ENCODE data around the gene HTR2A. TPM values are rescaled to one million over a fixed set of nuclear protein-coding genes. Genes with fewer than 3 reads are reported as not detected.
A peak's percentile ranks its signal among the peaks of the same experiment; 100 is the strongest.

Gene HTR2A
- total RNA-seq, 2 experiments from 2014 or later = not detected

GRCh38 chr13:46803586-46803985 lies 93.3 kb downstream of the HTR2A start:
- Mint-ChIP-seq H3K9me3 (ENCODE audit: insufficient read depth) (no peaks in the 10 kb centered on the region), H3K27me3 (ENCODE audit: low read depth) (peaks cover 8% of the 10 kb centered on the region), H3K4me3 (no peak overlapping the region), H3K4me1 (ENCODE audit: low read depth) (no peaks in the 10 kb centered on the region), H3K27ac (no peak overlapping the region), H3K36me3 (ENCODE audit: low read depth) (no peaks in the 10 kb centered on the region)
- ATAC-seq (no peak), DNase-seq (no peak)
- ChIA-PET CTCF (no interaction called here), POLR2A (no interaction called here)

GRCh38 chr13:46801858-46802257 lies 95.0 kb downstream of the HTR2A start:
- CTCF ChIA-PET = no interaction called here
- Mint-ChIP-seq H3K4me3 (no peak overlapping the region), H3K36me3 (ENCODE audit: low read depth) (no peaks in the 10 kb centered on the region), H3K27ac (no peak overlapping the region), H3K27me3 (ENCODE audit: low read depth) (peaks cover 8% of the 10 kb centered on the region), H3K9me3 (ENCODE audit: insufficient read depth) (no peaks in the 10 kb centered on the region), H3K4me1 (ENCODE audit: low read depth) (peaks cover 10% of the 10 kb centered on the region)
- DNase-seq = no peak
- POLR2A ChIA-PET = no interaction called here
- no peak for ATAC-seq

GRCh38 chr13:46799139-46799538 lies 97.7 kb downstream of the HTR2A start:
- Mint-ChIP-seq H3K27me3 (ENCODE audit: low read depth) (peaks cover 5% of the 10 kb centered on the region), H3K4me3 (no peak overlapping the region), H3K4me1 (ENCODE audit: low read depth) (peaks cover 28% of the 10 kb centered on the region), H3K27ac (no peak overlapping the region), H3K9me3 (ENCODE audit: insufficient read depth) (no peaks in the 10 kb centered on the region), H3K36me3 (ENCODE audit: low read depth) (peaks cover 14% of the 10 kb centered on the region)
- ChIA-PET POLR2A (no interaction called here), CTCF (interaction anchor here (1.3 kb wide), 1 partner anchor 247 kb away, joined by 4 read pairs; no protein-coding TSS in a partner anchor)
- ATAC-seq = no peak
- no peak for DNase-seq

- ATAC-seq (no peak), DNase-seq (no peak)
- ChIA-PET CTCF (interaction anchor here (1.1 to 1.2 kb wide), 2 partner anchors 15 to 96 kb away, joined by 3 read pairs; no protein-coding TSS in a partner anchor), POLR2A (no interaction called here)
- H3K36me3 Mint-ChIP-seq (ENCODE audit: low read depth) = peaks cover 18% of the 10 kb centered on the region
- peaks cover 5% of the 10 kb centered on the region for H3K27me3 Mint-ChIP-seq (ENCODE audit: low read depth)
- peak overlapping the region; percentile 95 for H3K27ac Mint-ChIP-seq
- H3K4me3 Mint-ChIP-seq = peak overlapping the region; percentile 89
- H3K9me3 Mint-ChIP-seq (ENCODE audit: insufficient read depth) = no peaks in the 10 kb centered on the region
- H3K4me1 Mint-ChIP-seq (ENCODE audit: low read depth) = peaks cover 36% of the 10 kb centered on the region
Measured at GRCh38 chr13:46797501-46798237, 99.2 kb downstream of the HTR2A start.

GRCh38 chr13:46796515-46797474 lies 100.1 kb downstream of the HTR2A start, which contains the start of gene ESD:
Gene ESD (minus strand): TSS chr13:46797161. CDS start chr13:46791413, 5,748 bp downstream.
- H3K9me3 Mint-ChIP-seq (ENCODE audit: insufficient read depth) = no peaks in the 10 kb centered on the region
- CTCF ChIA-PET = interaction anchor here (1.1 to 1.5 kb wide), 3 partner anchors 16 to 96 kb away, joined by 3 read pairs; no protein-coding TSS in a partner anchor

GRCh38 chr13:46796129-46796514 lies 100.7 kb downstream of the HTR2A start:
- Mint-ChIP-seq H3K27me3 (ENCODE audit: low read depth) (peaks cover 2% of the 10 kb centered on the region), H3K4me1 (ENCODE audit: low read depth) (peaks cover 36% of the 10 kb centered on the region), H3K4me3 (peak overlapping the region; percentile 89), H3K27ac (peak overlapping the region; percentile 95), H3K9me3 (ENCODE audit: insufficient read depth) (no peaks in the 10 kb centered on the region), H3K36me3 (ENCODE audit: low read depth) (peaks cover 18% of the 10 kb centered on the region)
- no peak for DNase-seq
- no peak for ATAC-seq
- POLR2A ChIA-PET = interaction anchor here (0.6 to 0.7 kb wide), 3 partner anchors 11 to 221 kb away, joined by 3 to 4 read pairs (median 3); no protein-coding TSS in a partner anchor
- CTCF ChIA-PET = interaction anchor here (1.5 kb wide), 1 partner anchor 45 kb away, joined by 3 read pairs; no protein-coding TSS in a partner anchor

More at GRCh38 chr13:46796515-46797474, 100.1 kb downstream of the HTR2A start, which contains the start of gene ESD:
- Mint-ChIP-seq H3K27me3 (ENCODE audit: low read depth) (peaks cover 5% of the 10 kb centered on the region), H3K4me3 (peak within 1 kb of the TSS; percentile 89), H3K27ac (peak within 1 kb of the TSS; percentile 95), H3K36me3 (ENCODE audit: low read depth) (peaks cover 18% of the 10 kb centered on the region), H3K4me1 (ENCODE audit: low read depth) (peaks cover 36% of the 10 kb centered on the region)
- POLR2A ChIA-PET = interaction anchor here (0.6 to 0.7 kb wide), 3 partner anchors 11 to 222 kb away, joined by 3 to 4 read pairs (median 3); no protein-coding TSS in a partner anchor
- ATAC-seq = peak; percentile 94
- DNase-seq = peak; percentile 94

GRCh38 chr13:46795321-46795720 lies 101.5 kb downstream of the HTR2A start:
- Mint-ChIP-seq H3K4me1 (ENCODE audit: low read depth) (peaks cover 36% of the 10 kb centered on the region), H3K27me3 (ENCODE audit: low read depth) (no peaks in the 10 kb centered on the region), H3K27ac (no peak overlapping the region), H3K9me3 (ENCODE audit: insufficient read depth) (no peaks in the 10 kb centered on the region), H3K36me3 (ENCODE audit: low read depth) (peaks cover 25% of the 10 kb centered on the region), H3K4me3 (peak overlapping the region; percentile 89)
- ATAC-seq = no peak
- DNase-seq = no peak
- ChIA-PET POLR2A (no interaction called here), CTCF (no interaction called here)

- CTCF ChIA-PET = no interaction called here
Measured at GRCh38 chr13:46783504-46783903, 113.3 kb downstream of the HTR2A start.

GRCh38 chr13:46782691-46783090 lies 114.2 kb downstream of the HTR2A start:
- DNase-seq (no peak), ATAC-seq (no peak)
- peaks cover 56% of the 10 kb centered on the region for H3K36me3 Mint-ChIP-seq (ENCODE audit: low read depth)
- H3K27me3 Mint-ChIP-seq (ENCODE audit: low read depth) = no peaks in the 10 kb centered on the region
- H3K4me3 Mint-ChIP-seq = no peak overlapping the region
- ChIA-PET CTCF (no interaction called here), POLR2A (interaction anchor here (0.6 kb wide), 1 partner anchor 159 kb away, joined by 4 read pairs; no protein-coding TSS in a partner anchor)
- H3K27ac Mint-ChIP-seq = no peak overlapping the region
- no peaks in the 10 kb centered on the region for H3K9me3 Mint-ChIP-seq (ENCODE audit: insufficient read depth)
- H3K4me1 Mint-ChIP-seq (ENCODE audit: low read depth) = no peaks in the 10 kb centered on the region

More at GRCh38 chr13:46783504-46783903, 113.3 kb downstream of the HTR2A start:
- Mint-ChIP-seq H3K36me3 (ENCODE audit: low read depth) (peaks cover 55% of the 10 kb centered on the region), H3K4me3 (no peak overlapping the region), H3K4me1 (ENCODE audit: low read depth) (peaks cover 3% of the 10 kb centered on the region), H3K27me3 (ENCODE audit: low read depth) (no peaks in the 10 kb centered on the region), H3K9me3 (ENCODE audit: insufficient read depth) (no peaks in the 10 kb centered on the region), H3K27ac (no peak overlapping the region)
- DNase-seq = no peak
- POLR2A ChIA-PET = no interaction called here
- no peak for ATAC-seq

- H3K27me3 Mint-ChIP-seq (ENCODE audit: low read depth) = no peaks in the 10 kb centered on the region
- no peak overlapping the region for H3K27ac Mint-ChIP-seq
- no peak for ATAC-seq
- H3K4me1 Mint-ChIP-seq (ENCODE audit: low read depth) = no peaks in the 10 kb centered on the region
- DNase-seq = no peak
- H3K9me3 Mint-ChIP-seq (ENCODE audit: insufficient read depth) = no peaks in the 10 kb centered on the region
- CTCF ChIA-PET = no interaction called here
- POLR2A ChIA-PET = no interaction called here
- peaks cover 57% of the 10 kb centered on the region for H3K36me3 Mint-ChIP-seq (ENCODE audit: low read depth)
- no peak overlapping the region for H3K4me3 Mint-ChIP-seq
Measured at GRCh38 chr13:46782066-46782465, 114.8 kb downstream of the HTR2A start.

Data from activated CD8-positive, alpha-beta T cell treated with anti-CD3 and anti-CD28 coated beads, Interleukin-2, amount 10 ng/mL, durations not matched to agents 7 days and 5 days (primary cell).